ENCODE results near the gene RAB31.

The RAB31 gene

GRCh38 chr18:9820127-9820526 lies 112.0 kb downstream of the RAB31 start (continued):
- TF ChIP-seq ZBTB8A (tag by site-specific recombination; IDR thresholded peaks at IDR 0.05) (no peak), ZSCAN30 (tag by site-specific recombination; IDR thresholded peaks at IDR 0.05) (no peak), ZNF248 (tag by site-specific recombination; IDR thresholded peaks at IDR 0.05) (no peak)

- Histone ChIP-seq H3K36me3 (ENCODE audit: control insufficient read depth in 2 of 2, insufficient read depth in 1 of 2, low read length in 2 of 2) (peaks cover 0 to 25% of the 10 kb centered on the region in 2 experiments; a peak in 2 of 3 replicates), H3K9me3 (ENCODE audit: control insufficient read depth, insufficient read depth, low read depth, low read length) (no peaks in the 10 kb centered on the region), H3K4me1 (ENCODE audit: control insufficient read depth, insufficient read depth, low read length) (peaks cover 2% of the 10 kb centered on the region; the same call in 1 of the 2 replicates), H3K4me3 (ENCODE audit: low read depth, low read length) (no peak overlapping the region), H3K27ac (ENCODE audit: extremely low read depth, low read depth, low read length) (no peak overlapping the region)
- TF ChIP-seq ZNF157 (tag by site-specific recombination; IDR thresholded peaks at IDR 0.05) (no peak), PRDM4 (tag by site-specific recombination; IDR thresholded peaks at IDR 0.05) (no peak), ZBTB10 (tag by site-specific recombination; IDR thresholded peaks at IDR 0.05) (no peak), ZNF560 (tag by site-specific recombination; IDR thresholded peaks at IDR 0.05; ENCODE audit: borderline replicate concordance) (no peak), GLI2 (tag by site-specific recombination; IDR thresholded peaks at IDR 0.05; ENCODE audit: borderline replicate concordance, low read depth) (no peak), ZNF292 (tag by site-specific recombination; IDR thresholded peaks at IDR 0.05; ENCODE audit: borderline replicate concordance, low read depth) (no peak), ZNF311 (tag by site-specific recombination; IDR thresholded peaks at IDR 0.05; ENCODE audit: borderline replicate concordance) (no peak), ZNF140 (tag by site-specific recombination; IDR thresholded peaks at IDR 0.05) (no peak), ZNF629 (tag by site-specific recombination; IDR thresholded peaks at IDR 0.05) (no peak), OSR2 (tag by site-specific recombination; IDR thresholded peaks at IDR 0.05) (no peak), ZNF324 (tag by site-specific recombination; IDR thresholded peaks at IDR 0.05) (no peak), ZNF362 (tag by site-specific recombination; IDR thresholded peaks at IDR 0.05) (no peak), ZNF776 (tag by site-specific recombination; IDR thresholded peaks at IDR 0.05; ENCODE audit: borderline replicate concordance) (no peak), SP7 (tag by site-specific recombination; IDR thresholded peaks at IDR 0.05) (no peak), ZNF518A (tag by site-specific recombination; conservative IDR thresholded peaks at IDR 0.05; ENCODE audit: low read depth) (no peak)
- ChIA-PET CTCF (no interaction called here), POLR2A (no interaction called here)
Observed at GRCh38 chr18:9820719-9821118, 112.6 kb downstream of the RAB31 start.
